WTC11 (cell line): ENCODE results near the gene TUBB. TPM values are rescaled to one million over a fixed set of nuclear protein-coding genes. Genes with fewer than 3 reads are reported as not detected.
"Not testable (repeated sequence)": the region's sequence is repeated elsewhere in the genome, so short reads cannot be mapped to it uniquely, and the experiment has no call there.

Experiments used
- ATAC-seq: fragments of 200-7000 bp; cut with Tn5 transposase; 2 replicates; pipeline ENCODE4 v1.10.0; 2021; ENCODE audit warnings: mild to moderate bottlenecking, moderate library complexity
- CTCF ChIA-PET: fragments of 300-600 bp; sonication (Branson Sonifier 250); formaldehyde crosslinking; loops from one replicate; lab custom pipeline; 2021; ENCODE audit warnings: antibody characterized with exemption; lab: Charles Lee
- POLR2A ChIA-PET: fragments of 350-600 bp; sonication (Branson Sonifier 250); formaldehyde crosslinking; loops from one replicate; lab custom pipeline; 2021; ENCODE audit warnings: antibody characterized with exemption; lab: Charles Lee
- DNase-seq: peaks from one replicate; pipeline ENCODE4 v3.0.0; 2021; ENCODE audit warnings: low spot score
- H3K27ac Mint-ChIP-seq: 2 replicates; pipeline ENCODE4 v1.8.0; 2021; ENCODE audit warnings: mixed read lengths
- H3K27me3 Mint-ChIP-seq: 2 replicates; pipeline ENCODE4 v1.8.0; 2021; ENCODE audit warnings: low read depth, mild to moderate bottlenecking, moderate library complexity, mixed read lengths
- H3K36me3 Mint-ChIP-seq: 2 replicates; pipeline ENCODE4 v1.8.0; 2021; ENCODE audit warnings: mixed read lengths
- H3K4me1 Mint-ChIP-seq: 2 replicates; pipeline ENCODE4 v1.8.0; 2022; ENCODE audit warnings: mixed read lengths
- H3K4me3 Mint-ChIP-seq: 2 replicates; pipeline ENCODE4 v1.8.0; 2021; ENCODE audit warnings: mild to moderate bottlenecking, moderate library complexity, mixed read lengths
- H3K9me3 Mint-ChIP-seq: 2 replicates; pipeline ENCODE4 v1.8.0; 2021; ENCODE audit warnings: mixed read lengths
- AFF4 ChIP-seq: sonication (generic); formaldehyde crosslinking; IDR thresholded peaks from 2 replicates; pipeline ENCODE4 v1.8.1; 2023; ENCODE audit warnings: mild to moderate bottlenecking, missing genetic modification reagents, borderline replicate concordance
- ATF1 ChIP-seq: sonication (generic); formaldehyde crosslinking; IDR thresholded peaks from 2 replicates; pipeline ENCODE4 v1.8.1; 2023; ENCODE audit warnings: mild to moderate bottlenecking, moderate library complexity, missing genetic modification reagents
- ELF4 ChIP-seq: sonication (generic); formaldehyde crosslinking; IDR thresholded peaks from 2 replicates; pipeline ENCODE4 v1.8.1; 2022; ENCODE audit warnings: low read depth, mild to moderate bottlenecking, moderate library complexity, missing genetic modification reagents
- ERG ChIP-seq: fragments of 250-450 bp; sonication (Bioruptor Pico); IDR thresholded peaks from 2 replicates; pipeline ENCODE4 v1.8.0; 2021; ENCODE audit warnings: mild to moderate bottlenecking
- FOXK1 ChIP-seq: sonication (generic); formaldehyde crosslinking; IDR thresholded peaks from 2 replicates; pipeline ENCODE4 v1.8.0; 2022; ENCODE audit warnings: mild to moderate bottlenecking, moderate library complexity, missing genetic modification reagents
- FOXP4 ChIP-seq: sonication (generic); formaldehyde crosslinking; IDR thresholded peaks from 2 replicates; pipeline ENCODE4 v1.8.0; 2022; ENCODE audit warnings: mild to moderate bottlenecking, missing genetic modification reagents
- JUN ChIP-seq: sonication (generic); formaldehyde crosslinking; IDR thresholded peaks from 2 replicates; pipeline ENCODE4 v1.8.0; 2023; ENCODE audit warnings: mild to moderate bottlenecking, missing genetic modification reagents
- NR1H2 ChIP-seq: sonication (generic); formaldehyde crosslinking; IDR thresholded peaks from 2 replicates; pipeline ENCODE4 v1.9.0; 2021; ENCODE audit warnings: mild to moderate bottlenecking, moderate library complexity, missing genetic modification reagents
- PREB ChIP-seq: sonication (generic); formaldehyde crosslinking; IDR thresholded peaks from 2 replicates; pipeline ENCODE4 v1.8.1; 2022; ENCODE audit warnings: mild to moderate bottlenecking, missing genetic modification reagents, moderate library complexity, borderline replicate concordance
- TCF7 ChIP-seq: sonication (generic); formaldehyde crosslinking; IDR thresholded peaks from 2 replicates; pipeline ENCODE4 v1.8.0; 2022; ENCODE audit warnings: mild to moderate bottlenecking, low read depth, missing genetic modification reagents, moderate library complexity
- ZNF219 ChIP-seq: sonication (generic); formaldehyde crosslinking; IDR thresholded peaks from 2 replicates; pipeline ENCODE4 v1.8.0; 2023; ENCODE audit warnings: missing genetic modification reagents, mild to moderate bottlenecking, borderline replicate concordance
- ZNF232 ChIP-seq: sonication (generic); formaldehyde crosslinking; IDR thresholded peaks from 2 replicates; pipeline ENCODE4 v1.8.0; 2022; ENCODE audit warnings: mild to moderate bottlenecking, missing genetic modification reagents
- ZNF317 ChIP-seq: sonication (generic); formaldehyde crosslinking; IDR thresholded peaks from 2 replicates; pipeline ENCODE4 v1.8.1; 2023; ENCODE audit warnings: low read depth, mild to moderate bottlenecking, moderate library complexity, missing genetic modification reagents, borderline replicate concordance
- total RNA-seq: library from RNA; stranded (reverse); gene quantifications from 3 replicates; pipeline ENCODE4 v1.2.3, GENCODE V29; 2021

The TUBB gene
- total RNA-seq, 1 experiment from 2014 or later, result 1,503 TPM

GRCh38 chr6:30752157-30752927 lies 32.2 kb downstream of the TUBB start:
- no peaks in the 10 kb centered on the region; the same call in 1 of the 2 replicates for H3K27me3 Mint-ChIP-seq
- no peak for TF ChIP-seq FOXP4 (CRISPR knock-in tag)
- no peak for TF ChIP-seq ZNF219 (CRISPR knock-in tag)
- no peak for TF ChIP-seq ERG (CRISPR knock-in tag)
- no peak for TF ChIP-seq PREB (CRISPR knock-in tag)
- TF ChIP-seq ZNF317 (CRISPR knock-in tag), result no peak
- TF ChIP-seq JUN (CRISPR knock-in tag), result no peak
- TF ChIP-seq ZNF232 (CRISPR knock-in tag), result no peak
- TF ChIP-seq, all 79 proteins: peak for 0
- ChIA-PET POLR2A (interaction anchor here (1.8 kb wide), 1 partner anchor 10 kb away, joined by 5 read pairs; the partner anchor contains the start of gene FLOT1), CTCF (interaction anchor here (0.6 to 1.3 kb wide), 7 partner anchors 8 to 165 kb away, joined by 3 to 4 read pairs (median 3); partner anchors contain the start of genes DHX16, IER3 and VARS2)
- peaks cover 14% of the 10 kb centered on the region for H3K4me1 Mint-ChIP-seq
- ATAC-seq, result no peak; the same call in 1 of the 2 replicates
- H3K36me3 Mint-ChIP-seq, result no peaks in the 10 kb centered on the region
- no peak for DNase-seq
- no peak overlapping the region for H3K4me3 Mint-ChIP-seq
- H3K27ac Mint-ChIP-seq, result no peak overlapping the region
- no peaks in the 10 kb centered on the region for H3K9me3 Mint-ChIP-seq

GRCh38 chr6:30754631-30755030 lies 34.5 kb downstream of the TUBB start:
- Mint-ChIP-seq H3K27ac (no peak overlapping the region), H3K9me3 (no peaks in the 10 kb centered on the region), H3K4me1 (peaks cover 6% of the 10 kb centered on the region), H3K36me3 (no peaks in the 10 kb centered on the region), H3K27me3 (no peaks in the 10 kb centered on the region), H3K4me3 (no peak overlapping the region)
- no peak for DNase-seq
- TF ChIP-seq FOXK1 (CRISPR knock-in tag) (no peak), TCF7 (no peak), AFF4 (no peak), ELF4 (no peak), NR1H2 (CRISPR knock-in tag) (no peak), ATF1 (CRISPR knock-in tag) (no peak)
- ChIA-PET CTCF (no interaction called here), POLR2A (no interaction called here)
- ATAC-seq, result no peak

GRCh38 chr6:30756405-30757003 lies 36.4 kb downstream of the TUBB start:
- peaks cover 14% of the 10 kb centered on the region for H3K4me1 Mint-ChIP-seq
- CTCF ChIA-PET, result interaction anchor here (1.2 kb wide), 1 partner anchor 78 kb away, joined by 3 read pairs; no protein-coding TSS in a partner anchor
- H3K9me3 Mint-ChIP-seq, POLR2A ChIA-PET, H3K27me3 Mint-ChIP-seq, DNase-seq, H3K4me3 Mint-ChIP-seq, H3K36me3 Mint-ChIP-seq, H3K27ac Mint-ChIP-seq, ATAC-seq: not testable (repeated sequence)
